Fibroblast of skin of left quadriceps (primary cell): ENCODE measurements around the gene MACROD2.
A peak's percentile ranks its signal among the peaks of the same experiment; 100 is the strongest.

ENCODE experiments used
- DNase-seq, 2 experiments: peaks; one replicate each; pipeline ENCODE4 v3.0.0-alpha.2; 2013; ENCODE audit warnings: low read depth in 2 of 2

MACROD2 gene

GRCh38 chr20:14470231-14470899, 475.0 kb downstream of the MACROD2 start:
- no peak for DNase-seq

DNA sequence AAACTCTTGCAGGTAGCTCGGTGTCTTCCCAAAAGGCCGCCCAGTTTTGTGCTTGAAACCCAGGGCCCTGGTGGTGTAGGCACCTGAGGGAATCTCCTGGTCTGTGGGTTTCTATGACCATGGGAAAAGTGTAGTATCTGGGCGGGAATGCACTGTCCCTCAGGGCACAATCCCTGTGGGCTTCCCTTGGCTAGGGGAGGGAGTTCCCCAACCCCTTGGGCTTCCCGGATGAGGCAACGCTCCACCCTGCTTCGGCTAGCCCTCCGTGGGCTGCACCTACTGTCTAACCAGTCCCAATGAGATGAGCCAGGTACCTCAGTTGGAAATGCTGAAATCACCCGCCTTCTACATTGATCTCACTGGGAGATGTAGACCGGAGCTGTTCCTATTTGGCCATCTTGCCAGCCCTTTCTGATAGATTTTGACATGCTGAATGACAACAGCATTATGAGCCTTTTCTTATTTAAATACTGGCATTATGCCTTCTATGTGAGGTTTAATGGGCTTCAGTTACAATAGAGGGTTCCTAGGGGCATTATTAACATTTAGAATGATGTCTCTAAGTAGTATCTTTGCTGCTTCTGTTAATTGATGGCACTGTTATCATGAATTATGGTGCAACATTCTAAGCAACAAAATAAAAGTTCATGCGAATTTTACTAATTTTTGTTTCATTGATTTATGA, 475.8 kb downstream of the MACROD2 start:
- DNase-seq: no peak

DNA sequence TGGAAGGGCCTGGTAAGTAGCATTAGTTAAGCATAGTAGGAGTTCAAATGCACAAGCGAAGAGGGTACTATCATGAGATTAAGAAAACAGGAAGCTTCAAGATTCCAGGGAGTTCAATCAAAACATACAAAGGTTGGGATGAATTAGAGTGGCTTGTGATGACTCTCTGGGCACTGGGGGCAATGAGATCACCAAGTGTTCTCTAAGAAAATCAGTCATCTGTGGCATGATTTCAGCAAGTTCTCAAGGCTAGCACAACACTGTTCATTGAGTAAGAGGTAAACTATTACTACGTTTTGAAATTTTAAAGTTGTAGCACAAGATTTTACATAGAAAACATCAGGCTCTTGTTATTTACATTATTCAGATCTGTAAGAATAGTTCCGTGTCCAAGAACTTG, 481.8 kb downstream of the MACROD2 start:
- no peak for DNase-seq

- DNase-seq: no peak
These were observed 482.8 kb downstream of the MACROD2 start for GRCh38 chr20:14478126-14478525.

DNA sequence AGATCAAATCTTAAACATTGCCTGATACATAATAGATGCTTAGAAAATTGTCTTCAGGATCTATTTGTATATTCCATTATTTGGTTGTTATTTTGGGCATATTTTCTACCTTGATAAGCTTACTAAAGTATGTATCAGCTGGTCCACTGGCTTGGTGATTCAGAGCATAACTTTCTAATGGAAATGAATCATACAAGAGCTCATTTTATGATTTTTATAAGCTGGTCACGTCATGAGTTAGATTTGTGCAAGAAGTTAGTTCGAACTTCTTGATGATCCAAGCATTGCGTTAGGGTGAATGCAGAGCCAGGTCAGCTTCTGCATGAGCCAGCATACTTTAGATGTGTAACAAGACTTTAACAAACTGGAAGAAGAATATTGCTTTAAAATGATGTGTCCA, 486.5 kb downstream of the MACROD2 start:
- DNase-seq: peak; percentile 34 to 39

GRCh38 chr20:14488212-14488611, 492.9 kb downstream of the MACROD2 start:
- DNase-seq: no peak

GRCh38 chr20:14488756-14489479, 493.6 kb downstream of the MACROD2 start:
- DNase-seq: no peak

DNA sequence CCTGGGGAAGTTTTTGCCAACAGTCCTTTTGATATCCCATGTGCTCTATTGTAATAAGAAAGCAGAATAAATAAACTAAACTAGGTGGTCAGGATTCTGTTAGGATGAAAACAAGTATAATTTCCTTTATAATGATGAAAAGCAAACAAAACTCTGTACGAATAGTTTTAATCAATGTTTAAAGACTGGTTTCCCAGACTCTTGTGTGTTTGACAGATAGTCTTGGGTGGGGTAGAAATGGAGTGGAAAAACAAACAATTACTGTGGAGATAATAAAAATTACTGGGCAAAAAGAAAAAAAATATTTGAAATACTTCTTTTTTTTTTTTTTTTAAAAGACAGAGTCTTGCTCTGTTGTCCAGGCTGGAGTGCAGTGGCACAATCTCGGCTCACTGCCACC, 494.2 kb downstream of the MACROD2 start:
- no peak for DNase-seq

DNA sequence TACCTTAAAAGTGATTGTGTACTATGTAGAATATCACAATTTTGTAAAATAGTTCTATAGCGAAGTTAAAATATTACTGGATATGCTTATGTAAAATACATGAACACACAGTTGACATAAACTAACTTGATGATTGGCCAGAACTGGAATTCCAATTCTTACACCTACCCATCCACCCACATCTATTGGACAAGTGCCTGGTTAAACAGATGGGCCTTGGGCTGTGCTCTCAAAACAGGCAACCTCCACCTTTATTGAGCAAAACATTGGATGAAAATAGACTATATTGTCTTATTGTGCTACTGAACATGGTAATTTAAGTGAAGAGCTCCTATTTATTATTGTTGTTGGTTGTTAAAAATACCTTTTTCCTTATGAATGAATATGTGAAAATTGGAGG, 496.1 kb downstream of the MACROD2 start:
- DNase-seq: no peak

GRCh38 chr20:14493408-14493807, 498.1 kb downstream of the MACROD2 start:
- no peak for DNase-seq

DNA sequence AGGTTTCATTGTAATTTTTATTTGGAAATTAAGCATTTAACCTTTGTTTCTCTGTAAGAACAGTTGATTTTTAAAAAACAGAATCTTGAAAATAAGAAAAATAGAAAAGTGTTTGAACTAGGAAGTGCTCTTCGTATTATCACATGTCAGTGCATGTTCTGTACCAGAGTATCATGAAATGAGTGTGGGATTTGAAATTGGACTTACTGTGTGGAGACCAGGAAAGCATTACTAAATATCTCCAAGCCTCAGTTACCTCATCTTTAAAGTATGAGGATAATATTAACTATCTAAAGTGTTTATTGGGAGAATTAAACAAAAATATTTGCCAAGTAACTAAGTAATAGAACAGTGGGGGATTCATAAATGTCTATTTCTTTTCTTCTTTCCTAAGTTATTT, 499.0 kb downstream of the MACROD2 start:
- DNase-seq: no peak

- no peak for DNase-seq
These were observed 499.8 kb downstream of the MACROD2 start for GRCh38 chr20:14495066-14495465.

DNA sequence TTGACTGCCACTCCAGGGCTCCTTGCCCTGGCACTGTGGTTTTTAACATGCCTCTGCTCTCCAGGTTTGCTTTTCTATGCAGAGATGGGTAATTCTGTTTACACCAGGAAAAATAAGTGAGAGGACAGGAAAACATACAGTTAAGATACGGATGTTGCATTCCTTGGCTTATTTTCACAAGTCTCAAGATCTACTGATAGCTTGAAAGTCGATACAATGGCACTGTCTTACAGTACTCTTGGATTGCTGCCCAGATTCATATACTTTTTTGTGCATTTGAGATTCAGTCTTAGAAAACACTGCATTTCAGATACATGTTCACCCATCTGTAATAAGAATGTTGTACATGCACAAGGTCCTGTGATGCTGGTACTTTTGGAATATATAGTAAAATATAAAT, 501.7 kb downstream of the MACROD2 start:
- DNase-seq: no peak

DNA sequence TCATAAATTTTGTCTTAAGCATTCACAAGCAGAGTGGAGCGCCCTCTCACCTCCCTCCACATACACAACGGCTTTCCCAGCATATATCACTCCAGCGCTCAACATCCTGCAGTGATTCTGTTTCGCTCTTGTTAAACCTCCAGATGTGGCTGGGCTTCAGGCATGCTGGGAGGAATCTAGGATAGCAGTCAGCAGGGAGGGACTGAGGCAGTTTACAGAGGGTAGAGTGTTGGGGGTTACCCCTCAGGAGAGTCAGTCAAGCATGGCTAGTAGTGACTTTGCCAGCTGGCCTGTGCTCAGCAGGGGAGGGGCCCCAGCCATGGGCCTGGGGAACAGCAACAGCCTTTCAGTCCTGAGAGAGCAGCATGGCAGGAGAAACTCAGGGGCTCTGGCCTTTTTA, 503.5 kb downstream of the MACROD2 start:
- peak in 1 of 2 experiments; percentile 17 for DNase-seq

GRCh38 chr20:14505476-14505875, 510.2 kb downstream of the MACROD2 start:
- DNase-seq: no peak

DNA sequence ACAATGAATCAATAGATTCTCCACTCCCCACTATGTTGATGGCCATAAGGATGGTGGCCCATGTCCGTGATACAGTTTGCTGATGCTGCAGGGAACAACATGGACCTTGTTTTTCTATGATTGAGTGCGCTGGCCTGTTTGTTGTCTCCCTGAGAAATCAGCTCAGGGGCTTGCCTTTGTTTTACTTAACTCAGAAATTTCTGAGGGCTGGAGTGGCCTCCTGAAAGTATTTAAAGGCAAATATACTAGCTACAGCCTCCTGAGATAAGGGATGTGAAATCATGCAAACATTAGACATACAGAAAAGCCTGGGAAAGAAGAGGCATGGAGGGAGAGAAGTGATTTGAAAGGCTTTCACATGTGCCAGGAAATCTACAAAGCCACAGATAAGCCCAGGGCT, 512.4 kb downstream of the MACROD2 start:
- no peak for DNase-seq

DNA sequence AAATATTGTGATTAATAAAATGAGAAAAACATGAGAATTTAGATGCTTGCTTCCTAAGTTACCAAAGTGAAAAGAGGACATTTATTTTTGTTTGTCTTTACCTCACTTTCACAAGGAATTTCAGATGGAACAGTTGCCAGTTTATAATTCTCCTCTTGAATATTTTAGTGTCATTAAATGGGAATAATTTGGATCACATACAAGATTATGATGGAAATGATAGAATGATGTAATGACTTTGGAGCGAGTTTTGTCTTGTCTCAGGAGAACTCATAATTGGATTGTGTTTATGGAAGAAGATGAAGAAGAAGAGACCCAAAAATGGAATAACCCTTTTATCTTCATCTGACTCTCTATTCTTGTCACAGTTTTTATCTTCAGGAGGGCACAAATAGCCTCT, 515.0 kb downstream of the MACROD2 start:
- DNase-seq: no peak

DNA sequence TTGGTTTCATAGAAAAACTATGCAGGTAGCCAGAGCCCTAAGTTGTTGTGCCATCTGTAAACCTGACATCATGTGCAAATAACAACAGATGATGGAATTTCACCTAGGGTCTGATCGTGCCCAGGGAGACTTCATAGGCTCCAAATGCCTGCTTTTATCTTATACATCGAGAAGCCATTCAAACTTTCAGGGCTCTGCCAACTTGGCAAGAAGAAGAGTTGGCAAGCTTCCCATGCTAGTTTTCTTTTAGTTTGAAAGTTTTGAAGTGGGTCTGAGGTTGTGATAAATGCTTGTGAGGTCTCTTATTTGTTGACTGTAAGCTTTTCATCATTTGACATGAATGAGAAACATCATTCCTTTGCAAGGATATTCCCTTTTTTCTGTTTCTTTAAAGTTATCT, 517.5 kb downstream of the MACROD2 start:
- no peak for DNase-seq

DNA sequence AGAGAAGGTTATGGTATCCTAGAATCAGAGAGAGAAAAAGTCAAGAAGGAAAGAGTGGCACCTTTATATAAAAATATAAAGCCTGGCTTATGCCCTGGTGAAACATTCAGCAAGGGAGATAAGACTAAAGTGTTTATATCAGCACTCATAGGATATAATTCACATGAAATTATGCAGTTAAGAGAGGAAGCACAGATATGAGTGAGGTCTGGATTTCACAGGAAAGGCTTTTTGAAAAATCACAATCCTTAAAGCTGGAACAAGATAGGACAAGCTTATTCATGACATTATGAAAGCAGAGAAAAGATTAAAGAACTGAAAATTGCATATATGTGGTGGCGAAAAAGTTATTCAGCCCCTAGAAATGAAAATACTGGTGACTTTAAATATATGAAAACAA, 523.3 kb downstream of the MACROD2 start:
- DNase-seq: no peak

- no peak for DNase-seq
These were observed 525.7 kb downstream of the MACROD2 start for GRCh38 chr20:14521016-14521415.

- DNase-seq: no peak
These were observed 526.1 kb downstream of the MACROD2 start for GRCh38 chr20:14521436-14521835.

DNA sequence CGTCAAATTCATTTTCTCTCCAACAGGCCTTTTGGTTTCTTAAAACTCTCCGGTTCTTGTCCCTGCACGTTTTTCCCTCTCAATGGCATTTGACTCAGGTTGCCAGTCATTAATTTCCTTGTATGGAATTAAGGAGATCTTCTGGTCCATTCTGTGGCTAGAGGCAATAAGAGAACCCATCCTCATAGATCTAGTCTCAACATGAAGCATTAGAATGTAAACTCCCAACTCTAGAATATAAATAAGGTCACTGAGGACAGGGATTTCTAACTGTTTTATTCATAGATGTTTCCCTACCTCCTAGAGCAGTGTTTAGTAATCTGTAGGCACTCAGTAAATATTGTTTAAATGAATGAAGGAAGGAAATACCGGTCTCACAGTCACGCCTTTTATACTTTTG, 527.3 kb downstream of the MACROD2 start:
- DNase-seq: no peak

GRCh38 chr20:14523090-14523489, 527.8 kb downstream of the MACROD2 start:
- DNase-seq: peak; percentile 3 to 14
